Fibroblast of skin of right biceps (primary cell): Measurements from ENCODE around the gene UGT1A9.
A peak's percentile ranks its signal among the peaks of the same experiment; 100 is the strongest.

Experiments used
- DNase-seq: peaks from one replicate; pipeline ENCODE4 v3.0.0-alpha.2; 2013

UGT1A9 gene

GRCh38 chr2:233800208-233800607, 128.5 kb downstream of the UGT1A9 start:
- DNase-seq, result no peak

GRCh38 chr2:233801357-233802131, 129.8 kb downstream of the UGT1A9 start:
- DNase-seq, result peak; percentile 3

- DNase-seq, result no peak
These were observed 130.6 kb downstream of the UGT1A9 start for GRCh38 chr2:233802132-233802815.

GRCh38 chr2:233803292-233803911, 131.7 kb downstream of the UGT1A9 start:
- no peak for DNase-seq

GRCh38 chr2:233803994-233804393, 132.3 kb downstream of the UGT1A9 start:
- no peak for DNase-seq

GRCh38 chr2:233807215-233807865, 135.6 kb downstream of the UGT1A9 start:
- DNase-seq, result no peak

GRCh38 chr2:233807966-233808935, 136.6 kb downstream of the UGT1A9 start:
- DNase-seq, result no peak

- no peak for DNase-seq
These were observed 138.7 kb downstream of the UGT1A9 start for GRCh38 chr2:233810385-233810784.

GRCh38 chr2:233811087-233811486, 139.4 kb downstream of the UGT1A9 start:
- no peak for DNase-seq

GRCh38 chr2:233811732-233812131, 140.0 kb downstream of the UGT1A9 start:
- no peak for DNase-seq

- DNase-seq, result no peak
These were observed 141.7 kb downstream of the UGT1A9 start for GRCh38 chr2:233813236-233814055.

- DNase-seq, result no peak
These were observed 142.5 kb downstream of the UGT1A9 start for GRCh38 chr2:233814056-233814835.

GRCh38 chr2:233815861-233816260, 144.2 kb downstream of the UGT1A9 start:
- no peak for DNase-seq

GRCh38 chr2:233816334-233816733, 144.6 kb downstream of the UGT1A9 start:
- DNase-seq, result no peak

- no peak for DNase-seq
These were observed 145.1 kb downstream of the UGT1A9 start for GRCh38 chr2:233816771-233817170.

- no peak for DNase-seq
These were observed 145.7 kb downstream of the UGT1A9 start for GRCh38 chr2:233817361-233817911.

GRCh38 chr2:233817995-233818638, 146.4 kb downstream of the UGT1A9 start:
- DNase-seq, result no peak

- DNase-seq, result no peak
These were observed 147.2 kb downstream of the UGT1A9 start for GRCh38 chr2:233818639-233819621.
